H1 (cell line): ENCODE data around the gene FAM53A. TPM values are rescaled to one million over a fixed set of nuclear protein-coding genes. Genes with fewer than 3 reads are reported as not detected.
A peak's percentile ranks its signal among the peaks of the same experiment; 100 is the strongest.

Experiments used
- CTCF ChIA-PET: fragments of 300-600 bp; sonication (Branson Sonifier 250); formaldehyde crosslinking; loops from one replicate; lab custom pipeline; 2021; ENCODE audit not compliant: partially characterized antibody; lab: Charles Lee
- POLR2A ChIA-PET: fragments of 300-600 bp; sonication (Branson Sonifier 250); formaldehyde crosslinking; loops from one replicate; lab custom pipeline; 2021; ENCODE audit warnings: inconsistent platforms; ENCODE audit not compliant: partially characterized antibody; lab: Charles Lee
- DNase-seq, 2 experiments: peaks; one replicate each; pipeline versions ENCODE4 v3.0.0 to v3.0.0-alpha.2; 2010 to 2022; ENCODE audit warnings: low spot score in 2 of 2, low read depth in 1 of 2, mixed read lengths in 1 of 2
- FAIRE-seq: peaks from 2 replicates; lab custom pipeline; 2011; peaks lifted over from hg19 to GRCh38; lab: Jason Lieb, UNC
- H2AFZ ChIP-seq: 2 replicates; pipeline ENCODE4 v1.8.1; 2012; ENCODE audit warnings: low read length, inconsistent platforms
- H2AK5ac ChIP-seq: 2 replicates; pipeline ENCODE4 v1.6.1; 2013; ENCODE audit warnings: low read depth, low read length
- H2BK120ac ChIP-seq: replicated peaks from 2 replicates; pipeline ENCODE3; 2013; ENCODE audit warnings: low read depth, low read length, inconsistent platforms
- H2BK12ac ChIP-seq: 2 replicates; pipeline ENCODE4 v1.6.1; 2013; ENCODE audit warnings: low read depth, low read length
- H2BK15ac ChIP-seq: 2 replicates; pipeline ENCODE4 v1.6.1; 2013; ENCODE audit warnings: low read length
- H2BK20ac ChIP-seq: 2 replicates; pipeline ENCODE4 v1.6.1; 2013; ENCODE audit warnings: low read length
- H2BK5ac ChIP-seq: 2 replicates; pipeline ENCODE4 v1.6.1; 2013; ENCODE audit warnings: low read depth, low read length
- H3K14ac ChIP-seq: 2 replicates; pipeline ENCODE4 v1.6.1; 2013; ENCODE audit warnings: inconsistent platforms; ENCODE audit not compliant: insufficient read length
- H3K18ac ChIP-seq: 2 replicates; pipeline ENCODE4 v1.6.1; 2013; ENCODE audit warnings: low read length; ENCODE audit errors: extremely low read depth
- H3K23ac ChIP-seq: 2 replicates; pipeline ENCODE4 v1.6.1; 2013; ENCODE audit warnings: inconsistent platforms; ENCODE audit not compliant: insufficient read length
- H3K23me2 ChIP-seq: 2 replicates; pipeline ENCODE4 v1.6.1; 2013; ENCODE audit warnings: low read depth, low read length
- H3K27ac ChIP-seq: 2 replicates; pipeline ENCODE4 v1.6.1; 2011; ENCODE audit warnings: low read depth, low read length, inconsistent platforms
- H3K27me3 ChIP-seq, 4 experiments: replicated peaks in 1 of 4; 1 replicate in 1 of 4; 2 replicates in 3 of 4; pipeline versions ENCODE4 v1.6.1 to v1.8.1; 2011 to 2013; ENCODE audit warnings: low read length in 3 of 4, mild to moderate bottlenecking in 3 of 4, inconsistent platforms in 2 of 4, mixed read lengths in 2 of 4, moderate library complexity in 1 of 4; ENCODE audit not compliant: control insufficient read depth in 3 of 4, insufficient read depth in 3 of 4; ENCODE audit errors: extremely low read depth in 1 of 4
- H3K36me3 ChIP-seq, 4 experiments: 2 replicates each; pipeline versions ENCODE4 v1.6.1 to v1.8.1; 2011 to 2013; ENCODE audit warnings: mild to moderate bottlenecking in 4 of 4, low read length in 3 of 4, moderate library complexity in 2 of 4, control low read depth in 1 of 4, inconsistent platforms in 1 of 4; ENCODE audit not compliant: insufficient read depth in 4 of 4, control insufficient read depth in 2 of 4
- H3K4ac ChIP-seq: replicated peaks from 2 replicates; pipeline ENCODE3; 2013; ENCODE audit warnings: low read length, low read depth, mixed read lengths, inconsistent platforms; ENCODE audit not compliant: insufficient read length
- H3K4me1 ChIP-seq, 4 experiments: replicated peaks in 1 of 4; 1 replicate in 1 of 4; 2 replicates in 3 of 4; pipeline versions ENCODE4 v1.6.1 to v1.8.1; 2011 to 2013; ENCODE audit warnings: low read length in 3 of 4, inconsistent platforms in 2 of 4, mixed read lengths in 1 of 4; ENCODE audit not compliant: insufficient read depth in 4 of 4, control insufficient read depth in 3 of 4
- H3K4me2 ChIP-seq, 2 experiments: 2 replicates each; pipeline versions ENCODE4 v1.6.1 to v1.8.1; 2011 to 2013; ENCODE audit warnings: low read depth in 2 of 2, low read length in 2 of 2, control low read depth in 1 of 2, inconsistent platforms in 1 of 2, mild to moderate bottlenecking in 1 of 2; ENCODE audit not compliant: insufficient read depth in 1 of 2
- H3K4me3 ChIP-seq, 4 experiments: fragments of 200-600, 300-600 bp in 1 of 4; sonication (generic), shearing (Covaris generic), sonication (Bioruptor Twin) in 1 of 4; 2 replicates each; pipeline versions ENCODE4 v1.5.1 to v1.8.1; 2011 to 2016; ENCODE audit warnings: low read length in 4 of 4, low read depth in 3 of 4, control low read depth in 2 of 4, inconsistent platforms in 2 of 4, mild to moderate bottlenecking in 2 of 4, mixed read lengths in 1 of 4, moderate library complexity in 1 of 4; ENCODE audit not compliant: insufficient read depth in 2 of 4; ENCODE audit errors: extremely low read depth in 1 of 4
- H3K56ac ChIP-seq: replicated peaks from 2 replicates; pipeline ENCODE3; 2013; ENCODE audit warnings: low read depth, mild to moderate bottlenecking, mixed read lengths, low read length, inconsistent platforms; ENCODE audit not compliant: insufficient read length
- H3K79me1 ChIP-seq: 2 replicates; pipeline ENCODE4 v1.6.1; 2013; ENCODE audit warnings: low read depth, low read length, control low read depth
- H3K79me2 ChIP-seq, 2 experiments: 2 replicates each; pipeline versions ENCODE4 v1.6.1 to v1.8.1; 2012 to 2013; ENCODE audit warnings: low read length in 2 of 2, mild to moderate bottlenecking in 2 of 2, inconsistent platforms in 1 of 2; ENCODE audit not compliant: insufficient read depth in 2 of 2, control insufficient read depth in 1 of 2
- H3K9ac ChIP-seq, 4 experiments: replicated peaks in 1 of 4; 1 replicate in 1 of 4; 2 replicates in 3 of 4; pipeline versions ENCODE4 v1.6.1 to v1.8.1; 2011 to 2013; ENCODE audit warnings: low read depth in 3 of 4, low read length in 3 of 4, control low read depth in 2 of 4, mild to moderate bottlenecking in 2 of 4, moderate library complexity in 2 of 4, inconsistent platforms in 1 of 4; ENCODE audit errors: extremely low read depth in 1 of 4
- H3K9me3 ChIP-seq, 2 experiments: 2 replicates each; pipeline versions ENCODE4 v1.6.1 to v1.8.1; 2012 to 2013; ENCODE audit warnings: mild to moderate bottlenecking in 2 of 2, moderate library complexity in 2 of 2, control low read depth in 1 of 2, inconsistent platforms in 1 of 2, low read depth in 1 of 2, low read length in 1 of 2, mixed read lengths in 1 of 2; ENCODE audit not compliant: insufficient read depth in 2 of 2
- H4K20me1 ChIP-seq, 2 experiments: replicated peaks in 1 of 2; 2 replicates each; pipeline versions ENCODE3 to v1.8.1; 2011 to 2013; ENCODE audit warnings: inconsistent platforms in 2 of 2, low read length in 2 of 2, mild to moderate bottlenecking in 1 of 2; ENCODE audit not compliant: insufficient read depth in 2 of 2, control insufficient read depth in 1 of 2
- H4K5ac ChIP-seq: 2 replicates; pipeline ENCODE4 v1.6.1; 2013; ENCODE audit warnings: low read length, low read depth, mixed read lengths, inconsistent platforms; ENCODE audit not compliant: insufficient read length
- H4K8ac ChIP-seq: 2 replicates; pipeline ENCODE4 v1.8.0; 2013; ENCODE audit warnings: mild to moderate bottlenecking, moderate library complexity, low read length, inconsistent platforms; ENCODE audit not compliant: insufficient read depth; ENCODE audit errors: extremely low read depth
- H4K91ac ChIP-seq: replicated peaks from 2 replicates; pipeline ENCODE3; 2013; ENCODE audit warnings: low read length, mixed read lengths, inconsistent platforms; ENCODE audit not compliant: insufficient read length
- RAD21 ChIP-seq, 2 experiments: IDR thresholded peaks in 1 of 2; conservative IDR thresholded peaks in 1 of 2; 2 replicates each; pipeline ENCODE4 v1.6.1; 2011; ENCODE audit warnings: low read depth in 2 of 2, low read length in 2 of 2, improper control_type of control experiment in 1 of 2, inconsistent platforms in 1 of 2, mild to moderate bottlenecking in 1 of 2, moderate library complexity in 1 of 2
- SIRT6 ChIP-seq: IDR thresholded peaks from one replicate; pipeline ENCODE4 v1.7.1; 2012; ENCODE audit warnings: low read length, inconsistent platforms
- WGBS, 2 experiments: shearing (Covaris generic) in 1 of 2; methylation state at CpG; one replicate each; pipeline versions ENCODE4 v1.1.6 to v1.1.7; 2013 to 2015; ENCODE audit warnings: low lambda C conversion rate in 2 of 2, mixed read lengths in 2 of 2, inconsistent platforms in 1 of 2, low coverage in 1 of 2, missing lambda C conversion rate in 1 of 2; ENCODE audit not compliant: insufficient replicate concordance in 2 of 2, insufficient coverage in 1 of 2, insufficient read length in 1 of 2; ENCODE audit errors: extremely low coverage in 1 of 2, missing lambda C conversion rate in 1 of 2; 5-methylcytosine and 5-hydroxymethylcytosine counted together
- polyA plus RNA-seq, 7 experiments: library from polyadenylated mRNA; depleted of rRNA in 3 of 7; stranded (reverse) in 5 of 7; unstranded in 2 of 7; fragments of >200 nt in 5 of 7; fragments of 200-250 nt in 2 of 7; gene quantifications; 1 replicate in 5 of 7; 2 replicates in 1 of 7; 4 replicates in 1 of 7; pipeline versions ENCODE4 v1.2.1 to v1.2.3, GENCODE V29; 2011 to 2013; ENCODE audit warnings: missing spikeins in 2 of 7, mixed read lengths in 2 of 7
- total RNA-seq: library from RNA; stranded (reverse); fragmentation: NEBNext Ultra II Directional; extraction: Animal tissue kit (Norgen Biotek cat#: 25700); gene quantifications from 2 replicates; pipeline ENCODE4 v1.2.1, GENCODE V29; 2021

The FAM53A gene
- total and polyA plus RNA-seq, 2 of the 8 experiments (the other 6 are each of a cell fraction or from before 2014, with no cell fraction given): 1.9 to 2.0 TPM

DNA sequence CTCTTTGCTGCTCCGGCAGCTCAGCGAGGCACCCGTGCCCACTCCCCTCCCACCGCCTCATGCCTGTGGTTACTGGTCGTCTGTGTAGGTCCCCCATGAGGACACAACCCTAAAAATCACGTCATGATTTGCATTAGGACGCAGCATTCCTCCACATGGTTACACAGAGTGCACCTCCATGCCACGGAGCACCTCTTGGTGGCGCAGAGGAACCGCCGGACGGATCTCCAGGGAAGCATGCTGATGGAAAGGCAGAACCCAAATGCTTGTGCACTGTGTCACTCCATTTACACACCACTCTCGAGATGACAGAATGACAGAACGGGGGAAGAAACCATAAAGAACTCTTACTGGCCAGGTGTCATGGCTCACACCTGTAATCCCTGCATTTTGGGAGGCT is 22.4 kb downstream of the FAM53A start:
- Histone ChIP-seq H2AFZ (no peak overlapping the region), H2AK5ac (no peak overlapping the region), H3K18ac (no peak overlapping the region), H3K14ac (no peak overlapping the region), H3K79me1 (no peaks in the 10 kb centered on the region; the same call in 1 of the 2 replicates), H3K4me3 (no peak overlapping the region), H2BK20ac (no peak overlapping the region), H2BK120ac (no peak overlapping the region), H2BK5ac (no peak overlapping the region), H2BK12ac (0 out of 2 replicates have a peak overlapping the region, but pooled peaks have one; percentile 1), H3K9me3 (no peaks in the 10 kb centered on the region), H4K20me1 (no peaks in the 10 kb centered on the region), H3K23ac (no peak overlapping the region), H3K27ac (no peak overlapping the region), H3K36me3 (no peaks in the 10 kb centered on the region), H4K8ac (no peak overlapping the region), H4K5ac (no peak overlapping the region), H3K4me1 (peaks cover 0 to 3% (median 2%) of the 10 kb centered on the region in 4 experiments; a peak in 2 of 7 replicates), H4K91ac (no peak overlapping the region), H3K79me2 (no peaks in the 10 kb centered on the region), H3K4ac (no peak overlapping the region), H3K56ac (no peak overlapping the region), H3K9ac (no peak overlapping the region), H3K4me2 (no peak overlapping the region), H3K27me3 (no peaks in the 10 kb centered on the region), H2BK15ac (no peak overlapping the region), H3K23me2 (no peaks in the 10 kb centered on the region)
- CTCF ChIA-PET: interaction anchor here (0.7 to 1.7 kb wide), 2 partner anchors 16 to 45 kb away, joined by 3 to 5 read pairs; no protein-coding TSS in a partner anchor
- DNase-seq: no peak
- WGBS, 2 experiments: 88% methylated on average over 14 of the region's 14 CpGs; no CpG with 5 or more reads in 1 of the 2 experiments
- POLR2A ChIA-PET: no interaction called here
- no peak for FAIRE-seq
- TF ChIP-seq SIRT6 (no peak), RAD21 (IDR thresholded peaks at IDR 0.05 in 1 of 2, conservative IDR thresholded peaks at IDR 0.05 in 1 of 2; ENCODE audit: low read depth in 2 of 2, low read length in 2 of 2) (peak; percentile 4 to 33; a peak in 2 of 4 replicates)
